Measurements from ENCODE around the gene CLEC4M. TPM values are rescaled to one million over a fixed set of nuclear protein-coding genes. Genes with fewer than 3 reads are reported as not detected.

Gene CLEC4M
- total RNA-seq, 2 donors from 2014 or later = not detected

Other genes starting within 250 kb of the CLEC4M start
- gene ZNF358, start 247.1 kb upstream of the CLEC4M start, total RNA-seq = 10 to 100 TPM; 44.5 to 88.9 TPM
- 10 to 100 TPM; 19.6 to 34.8 TPM for gene MCOLN1, start 240.6 kb upstream of the CLEC4M start, total RNA-seq
- 100 to 1,000 TPM; 128 to 143 TPM for gene PNPLA6, start 227.5 kb upstream of the CLEC4M start, total RNA-seq
- under 1 TPM in 1 of 2 donors, not detected in 1; 0.85 TPM for gene CAMSAP3, start 167.4 kb upstream of the CLEC4M start, total RNA-seq
- 10 to 100 TPM; 34.1 to 40.6 TPM for gene XAB2, start 133.7 kb upstream of the CLEC4M start, total RNA-seq
- 10 to 100 TPM in 1 of 2 donors, 1 to 10 TPM in 1; 4.5 to 11.9 TPM for gene PET100, start 133.4 kb upstream of the CLEC4M start, total RNA-seq
- not detected for gene PCP2, start 129.5 kb upstream of the CLEC4M start, total RNA-seq
- gene STXBP2, start 126.1 kb upstream of the CLEC4M start, total RNA-seq = 10 to 100 TPM; 20.2 to 23.4 TPM
- not detected for gene RETN, start 94.2 kb upstream of the CLEC4M start, total RNA-seq
- gene MCEMP1, start 86.2 kb upstream of the CLEC4M start, total RNA-seq = under 1 TPM in 1 of 2 donors, not detected in 1; 0.92 TPM
- 10 to 100 TPM; 69.8 to 70.0 TPM for gene TRAPPC5, start 82.4 kb upstream of the CLEC4M start, total RNA-seq
- gene FCER2, start 61.1 kb upstream of the CLEC4M start, total RNA-seq = 1 to 10 TPM; 1.4 to 1.5 TPM
- gene CLEC4G, start 31.1 kb upstream of the CLEC4M start, total RNA-seq = 1 to 10 TPM in 1 of 2 donors, under 1 TPM in 1; 0.49 to 6.2 TPM
- gene CD209, start 15.7 kb upstream of the CLEC4M start, total RNA-seq = 10 to 100 TPM in 1 of 2 donors, 1 to 10 TPM in 1; 6.8 to 14.2 TPM
- gene EVI5L, start 67.0 kb downstream of the CLEC4M start, total RNA-seq = 10 to 100 TPM; 12.1 to 16.8 TPM
- not detected for gene PRR36, start 111.1 kb downstream of the CLEC4M start, total RNA-seq
- under 1 TPM in 1 of 2 donors, not detected in 1; 0.14 TPM for gene LRRC8E, start 125.3 kb downstream of the CLEC4M start, total RNA-seq
- gene MAP2K7, start 140.6 kb downstream of the CLEC4M start, total RNA-seq = 10 to 100 TPM; 15.2 to 16.9 TPM
- not detected for gene TGFBR3L, start 151.6 kb downstream of the CLEC4M start, total RNA-seq
- gene SNAPC2, start 157.1 kb downstream of the CLEC4M start, total RNA-seq = 10 to 100 TPM; 13.3 to 26.1 TPM
- gene CTXN1, start 162.9 kb downstream of the CLEC4M start, total RNA-seq = under 1 TPM in 1 of 2 donors, not detected in 1; 0.54 TPM
- gene TIMM44, start 180.4 kb downstream of the CLEC4M start, total RNA-seq = 10 to 100 TPM; 51.2 to 77.6 TPM
- 10 to 100 TPM; 33.6 to 39.2 TPM for gene ELAVL1, start 242.4 kb downstream of the CLEC4M start, total RNA-seq